Kidney (tissue), 14 donors: ENCODE data around the gene ALLC. TPM values are rescaled to one million over a fixed set of nuclear protein-coding genes. Genes with fewer than 3 reads are reported as not detected.

Source experiments
- DNase-seq, 5 donors: peaks; one replicate each; pipeline ENCODE4 v3.0.0-alpha.2; 2013 to 2020
- FAIRE-seq: peaks from 2 replicates; lab custom pipeline; 2012; peaks lifted over from hg19 to GRCh38; lab: Jason Lieb, UNC
- H3K27ac ChIP-seq, 2 donors: one replicate each; pipeline ENCODE4 v1.7.0; 2013; ENCODE audit warnings: low read depth in 2 of 2, low read length in 2 of 2, inconsistent platforms in 1 of 2
- H3K27me3 ChIP-seq: one replicate; pipeline ENCODE4 v1.7.1; 2013; ENCODE audit warnings: low read length, inconsistent platforms; ENCODE audit not compliant: control insufficient read depth, insufficient read depth
- H3K36me3 ChIP-seq, 3 donors: one replicate each; pipeline versions ENCODE4 v1.7.0 to v1.7.1; 2013; ENCODE audit warnings: low read length in 3 of 3, control low read depth in 1 of 3, inconsistent platforms in 1 of 3; ENCODE audit not compliant: insufficient read depth in 3 of 3, control insufficient read depth in 2 of 3
- H3K4me1 ChIP-seq, 3 donors: one replicate each; pipeline versions ENCODE4 v1.7.0 to v1.7.1; 2013; ENCODE audit warnings: low read length in 3 of 3, inconsistent platforms in 1 of 3, low read depth in 1 of 3; ENCODE audit not compliant: control insufficient read depth in 2 of 3, insufficient read depth in 2 of 3
- H3K4me3 ChIP-seq, 3 donors: one replicate each; pipeline versions ENCODE4 v1.7.0 to v1.8.1; 2013; ENCODE audit warnings: low read length in 3 of 3, control low read depth in 1 of 3, inconsistent platforms in 1 of 3
- H3K9ac ChIP-seq, 3 donors: one replicate each; pipeline versions ENCODE4 v1.7.0 to v1.7.1; 2013; ENCODE audit warnings: low read length in 3 of 3, control low read depth in 1 of 3, inconsistent platforms in 1 of 3
- H3K9me3 ChIP-seq, 3 donors: one replicate each; pipeline versions ENCODE4 v1.7.0 to v1.7.1; 2013; ENCODE audit warnings: low read length in 3 of 3, control low read depth in 1 of 3, inconsistent platforms in 1 of 3; ENCODE audit not compliant: control insufficient read depth in 2 of 3, insufficient read depth in 1 of 3
- CTCF ChIP-seq: IDR thresholded peaks from 3 replicates; pipeline ENCODE4 v1.5.1; 2012; ENCODE audit warnings: mild to moderate bottlenecking, moderate library complexity, borderline replicate concordance; ENCODE audit not compliant: insufficient read depth; ENCODE audit errors: extremely low read depth
- intact Hi-C: fragments of 100-400 bp; cut with DNase I; formaldehyde crosslinking; loops from one replicate; pipeline ENCODE4 v1.11.1; 2022
- polyA plus RNA-seq: library from polyadenylated mRNA; stranded (reverse); fragments of 350-450 nt; fragmentation: Illumina TruSeq; extraction: RNeasy Lipid Tissue Mini Kit (QIAGEN cat#74804); gene quantifications from one replicate; pipeline ENCODE4 v1.2.3, GENCODE V29; 2014; ENCODE audit warnings: low read depth, low replicate concordance; ENCODE audit not compliant: insufficient read depth
- total RNA-seq: library from RNA; stranded (reverse); fragmentation: NEBNext Ultra II Directional; extraction: Animal tissue kit (Norgen Biotek cat#: 25700); gene quantifications from one replicate; pipeline ENCODE4 v1.2.1, GENCODE V29; 2021
- donor health status: control.
- donor health status: control.
- donor health status: control.
- donor health status: control.
- donor health status: control.
- donor health status: DM: yes; HTN: yes; CAD: no.
- donor health status: Normal renal cell carcinoma (clear cell type).

ALLC gene
- total and polyA plus RNA-seq, 2 donors from 2014 or later = 1.3 TPM; not detected in 1

DNA sequence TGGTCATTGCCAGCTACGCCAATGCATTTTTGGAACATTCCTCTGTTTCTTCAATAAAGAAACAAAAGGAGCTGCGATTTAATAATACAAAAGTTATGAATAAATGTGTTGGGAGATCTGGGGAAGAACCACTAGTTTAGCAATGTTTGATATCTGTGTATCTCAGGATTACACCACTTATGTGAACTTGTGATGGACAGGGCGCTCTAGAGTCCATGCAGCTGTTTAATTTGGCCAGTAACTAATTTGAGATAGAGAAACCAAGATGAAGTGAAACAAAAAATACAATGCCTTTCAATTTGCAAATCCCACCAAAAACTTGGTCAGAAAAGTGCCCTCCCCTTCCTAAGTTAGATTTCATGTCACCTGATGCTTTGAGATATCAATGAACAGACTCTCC, 38.5 kb downstream of the ALLC start:
- Histone ChIP-seq H3K27me3 (no peaks in the 10 kb centered on the region), H3K4me3 (no peak overlapping the region), H3K9me3 (no peaks in the 10 kb centered on the region), H3K27ac (no peak overlapping the region), H3K9ac (no peak overlapping the region), H3K36me3 (no peaks in the 10 kb centered on the region), H3K4me1 (no peaks in the 10 kb centered on the region)
- TF ChIP-seq CTCF = no peak
- intact Hi-C loops = no loop called here
- no peak for DNase-seq
- no peak for FAIRE-seq

DNA sequence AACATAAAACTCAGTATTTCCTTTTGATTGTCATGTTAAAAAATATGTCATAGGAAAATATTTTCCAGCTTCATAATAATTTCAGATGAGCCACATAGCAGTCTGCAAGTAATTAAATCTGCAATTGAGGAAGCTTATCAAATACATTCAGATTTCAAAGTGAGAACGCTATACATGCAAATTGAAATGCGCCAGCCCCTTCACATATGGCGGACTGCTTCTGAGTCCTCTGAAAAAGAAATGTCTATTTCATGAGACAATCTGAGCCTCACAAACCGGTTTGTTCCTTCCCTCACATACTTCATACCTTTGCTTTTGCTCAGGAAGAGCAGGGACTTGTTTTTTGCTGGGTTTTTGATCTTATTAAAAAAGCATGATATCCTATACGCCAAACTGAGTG, 43.1 kb downstream of the ALLC start:
- FAIRE-seq (no peak), DNase-seq (no peak)
- Histone ChIP-seq H3K4me1 (peaks cover 0 to 2% (median 0%) of the 10 kb centered on the region in 3 donors), H3K9me3 (no peaks in the 10 kb centered on the region), H3K27me3 (peaks cover 8% of the 10 kb centered on the region), H3K36me3 (no peaks in the 10 kb centered on the region), H3K9ac (no peak overlapping the region), H3K27ac (no peak overlapping the region), H3K4me3 (no peak overlapping the region)
- intact Hi-C loops = no loop called here
- no peak for TF ChIP-seq CTCF

GRCh38 chr2:3703236-3703756, 45.3 kb downstream of the ALLC start, which contains the start of gene DCDC2C:
Gene DCDC2C (plus strand): TSS chr2:3703575. CDS start chr2:3703752, 177 bp downstream.
- no peak within 1 kb of the TSS for H3K27ac ChIP-seq
- H3K9me3 ChIP-seq = no peaks in the 10 kb centered on the region
- H3K4me1 ChIP-seq = peaks cover 0 to 2% (median 0%) of the 10 kb centered on the region in 3 donors
- DNase-seq (peak in 3 of 5 donors; percentile 3 to 73 (median 21)), FAIRE-seq (no peak)
- H3K36me3 ChIP-seq = no peaks in the 10 kb centered on the region
- TF ChIP-seq CTCF = no peak
- H3K9ac ChIP-seq = no peak within 1 kb of the TSS
- no peak within 1 kb of the TSS for H3K4me3 ChIP-seq
- H3K27me3 ChIP-seq = peaks cover 8% of the 10 kb centered on the region
- intact Hi-C loops = no loop called here
